HEK293 (cell line): Measurements from ENCODE around the gene ZNF330.

Experiments used
- CTCF ChIA-PET: fragments of 350-600 bp; formaldehyde crosslinking; extraction: SDS; loops from one replicate; lab custom pipeline; 2021; ENCODE audit warnings: antibody characterized with exemption; lab: Yijun Ruan, JAX
- POLR2A ChIA-PET: fragments of 300-600 bp; formaldehyde crosslinking; extraction: SDS; loops from one replicate; lab custom pipeline; 2020; ENCODE audit warnings: antibody characterized with exemption, inconsistent platforms; lab: Yijun Ruan, JAX
- H3K27ac ChIP-seq: fragments of 200-500 bp; sonication (Bioruptor generic); 2 replicates; pipeline ENCODE4 v1.5.1; 2014; ENCODE audit warnings: low read depth, low read length, control low read depth, inconsistent platforms; ENCODE audit errors: extremely low read depth
- H3K36me3 ChIP-seq, 2 experiments: fragments of 200-500 bp in 1 of 2; sonication (Bioruptor generic) in 1 of 2; 1 replicate in 1 of 2; 2 replicates in 1 of 2; pipeline ENCODE4 v1.5.1; 2014 to 2017; ENCODE audit warnings: inconsistent platforms in 2 of 2, low read length in 2 of 2; ENCODE audit not compliant: control insufficient read depth in 2 of 2, insufficient read depth in 1 of 2
- H3K4me1 ChIP-seq: fragments of 200-500 bp; sonication (Bioruptor generic); 2 replicates; pipeline ENCODE4 v1.5.1; 2014; ENCODE audit warnings: mild to moderate bottlenecking, low read length, inconsistent platforms; ENCODE audit not compliant: control insufficient read depth, insufficient read depth
- H3K4me3 ChIP-seq: 2 replicates; pipeline ENCODE4 v1.5.1; 2011; ENCODE audit warnings: low read depth, mild to moderate bottlenecking, control low read depth, low read length, moderate library complexity
- H3K9me3 ChIP-seq: fragments of 200-500 bp; sonication (Bioruptor generic); 2 replicates; pipeline ENCODE4 v1.5.1; 2014; ENCODE audit warnings: low read depth, low read length, inconsistent platforms; ENCODE audit not compliant: control insufficient read depth, insufficient read depth
- HOXC10 ChIP-seq: sonication (generic); formaldehyde crosslinking; IDR thresholded peaks from 2 replicates; pipeline ENCODE4 v1.8.1; 2023; ENCODE audit warnings: mild to moderate bottlenecking, missing genetic modification reagents
- IKZF3 ChIP-seq: fragments of 450-650 bp; IDR thresholded peaks from 2 replicates; pipeline ENCODE4 v1.5.0; 2018; ENCODE audit warnings: missing biosample characterization, mild to moderate bottlenecking, missing genetic modification characterization, moderate library complexity
- MZF1 ChIP-seq: fragments of 450-650 bp; formaldehyde crosslinking; IDR thresholded peaks from 2 replicates; pipeline ENCODE4 v1.5.1; 2017; ENCODE audit warnings: missing biosample characterization, missing genetic modification characterization, borderline replicate concordance
- OVOL3 ChIP-seq: fragments of 450-650 bp; formaldehyde crosslinking; IDR thresholded peaks from 2 replicates; pipeline ENCODE4 v1.5.1; 2016; ENCODE audit warnings: missing biosample characterization, missing genetic modification characterization
- RBAK ChIP-seq: fragments of 450-650 bp; formaldehyde crosslinking; IDR thresholded peaks from 2 replicates; pipeline ENCODE4 v1.5.1; 2016; ENCODE audit warnings: missing biosample characterization, missing genetic modification characterization
- ZBTB21 ChIP-seq: fragments of 450-650 bp; formaldehyde crosslinking; IDR thresholded peaks from 2 replicates; pipeline ENCODE4 v1.5.1; 2017; ENCODE audit warnings: missing biosample characterization, missing genetic modification characterization
- ZNF132 ChIP-seq: fragments of 450-650 bp; formaldehyde crosslinking; IDR thresholded peaks from 2 replicates; pipeline ENCODE4 v1.5.1; 2017; ENCODE audit warnings: missing biosample characterization, missing genetic modification characterization, borderline replicate concordance
- ZNF146 ChIP-seq: fragments of 450-650 bp; formaldehyde crosslinking; IDR thresholded peaks from 2 replicates; pipeline ENCODE4 v1.5.1; 2016; ENCODE audit warnings: missing biosample characterization, missing genetic modification characterization
- ZNF174 ChIP-seq: fragments of 450-650 bp; formaldehyde crosslinking; IDR thresholded peaks from 2 replicates; pipeline ENCODE4 v1.5.0; 2017; ENCODE audit warnings: missing biosample characterization, mild to moderate bottlenecking, missing genetic modification characterization
- ZNF184 ChIP-seq: fragments of 450-650 bp; IDR thresholded peaks from 2 replicates; pipeline ENCODE4 v1.5.1; 2018; ENCODE audit warnings: missing biosample characterization, mild to moderate bottlenecking, missing genetic modification characterization
- ZNF510 ChIP-seq: fragments of 450-650 bp; formaldehyde crosslinking; IDR thresholded peaks from 2 replicates; pipeline ENCODE4 v1.5.1; 2018; ENCODE audit warnings: mild to moderate bottlenecking, missing genetic modification characterization, missing biosample characterization; ENCODE audit not compliant: insufficient replicate concordance
- ZNF514 ChIP-seq: fragments of 450-650 bp; formaldehyde crosslinking; IDR thresholded peaks from 2 replicates; pipeline ENCODE4 v1.5.1; 2016; ENCODE audit warnings: missing biosample characterization, missing genetic modification characterization
- ZNF610 ChIP-seq: fragments of 450-650 bp; formaldehyde crosslinking; IDR thresholded peaks from 2 replicates; pipeline ENCODE4 v1.5.1; 2016; ENCODE audit warnings: missing biosample characterization, missing genetic modification characterization, borderline replicate concordance
- ZNF626 ChIP-seq: fragments of 450-650 bp; sonication (Bioruptor Pico); formaldehyde crosslinking; IDR thresholded peaks from 2 replicates; pipeline ENCODE4 v1.5.1; 2018; ENCODE audit warnings: missing biosample characterization, missing genetic modification characterization, inconsistent platforms
- ZNF658 ChIP-seq: fragments of 450-650 bp; formaldehyde crosslinking; IDR thresholded peaks from 2 replicates; pipeline ENCODE4; 2016; ENCODE audit warnings: missing biosample characterization, missing genetic modification characterization
- ZNF664 ChIP-seq: fragments of 450-650 bp; formaldehyde crosslinking; IDR thresholded peaks from 2 replicates; pipeline ENCODE4 v1.5.1; 2016; ENCODE audit warnings: missing biosample characterization, missing genetic modification characterization
- ZNF707 ChIP-seq: fragments of 450-650 bp; formaldehyde crosslinking; IDR thresholded peaks from 2 replicates; pipeline ENCODE4 v1.5.1; 2016; ENCODE audit warnings: missing biosample characterization, missing genetic modification characterization
- TF ChIP-seq, protein P1 (sequence below): fragments of 450-650 bp; formaldehyde crosslinking; IDR thresholded peaks from 2 replicates; pipeline ENCODE4 v1.5.1; 2016; ENCODE audit warnings: missing biosample characterization, missing genetic modification characterization
- TF ChIP-seq, protein P2 (sequence below): fragments of 450-650 bp; formaldehyde crosslinking; IDR thresholded peaks from 2 replicates; pipeline ENCODE4 v1.5.1; 2017; ENCODE audit warnings: missing biosample characterization, missing genetic modification characterization
- TF ChIP-seq, protein P3 (sequence below): fragments of 450-650 bp; formaldehyde crosslinking; IDR thresholded peaks from 2 replicates; pipeline ENCODE4 v1.5.1; 2016; ENCODE audit warnings: missing biosample characterization, missing genetic modification characterization
- TF ChIP-seq, protein P4 (sequence below): fragments of 450-650 bp; formaldehyde crosslinking; IDR thresholded peaks from 2 replicates; pipeline ENCODE4 v1.5.1; 2017; ENCODE audit warnings: missing biosample characterization, missing genetic modification characterization
- TF ChIP-seq, protein P5 (sequence below): fragments of 450-650 bp; formaldehyde crosslinking; IDR thresholded peaks from 2 replicates; pipeline ENCODE4 v1.5.1; 2016; ENCODE audit warnings: missing biosample characterization, missing genetic modification characterization
- TF ChIP-seq, protein P6 (sequence below): fragments of 450-650 bp; formaldehyde crosslinking; optimal IDR thresholded peaks from 2 replicates; pipeline ENCODE3; 2016; ENCODE audit warnings: missing biosample characterization, mild to moderate bottlenecking, missing genetic modification characterization
- TF ChIP-seq, protein P7 (sequence below): fragments of 450-650 bp; formaldehyde crosslinking; IDR thresholded peaks from 2 replicates; pipeline ENCODE4 v1.5.1; 2016; ENCODE audit warnings: missing biosample characterization, missing genetic modification characterization

The ZNF330 gene

DNA sequence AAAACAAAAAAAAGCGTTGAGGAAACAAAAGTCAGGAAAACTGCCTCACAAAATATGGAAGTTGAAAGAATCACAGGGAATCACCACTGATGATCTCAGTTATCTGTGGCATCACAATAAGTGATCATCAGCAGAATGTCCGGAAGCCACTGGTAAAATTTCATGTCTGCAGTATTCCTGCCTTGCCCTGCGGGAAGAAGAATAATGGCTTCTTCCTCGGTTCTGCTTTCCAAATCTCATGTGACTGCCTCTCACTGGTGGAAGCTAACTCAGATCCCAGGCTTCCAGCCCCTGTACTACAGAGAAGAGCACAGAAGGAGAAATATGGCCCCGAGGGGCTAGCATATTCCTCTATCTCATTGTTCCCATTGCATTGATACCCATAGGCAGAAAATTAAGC is 12.7 kb upstream of the ZNF330 start (continued):
- TF ChIP-seq, protein P1, sequence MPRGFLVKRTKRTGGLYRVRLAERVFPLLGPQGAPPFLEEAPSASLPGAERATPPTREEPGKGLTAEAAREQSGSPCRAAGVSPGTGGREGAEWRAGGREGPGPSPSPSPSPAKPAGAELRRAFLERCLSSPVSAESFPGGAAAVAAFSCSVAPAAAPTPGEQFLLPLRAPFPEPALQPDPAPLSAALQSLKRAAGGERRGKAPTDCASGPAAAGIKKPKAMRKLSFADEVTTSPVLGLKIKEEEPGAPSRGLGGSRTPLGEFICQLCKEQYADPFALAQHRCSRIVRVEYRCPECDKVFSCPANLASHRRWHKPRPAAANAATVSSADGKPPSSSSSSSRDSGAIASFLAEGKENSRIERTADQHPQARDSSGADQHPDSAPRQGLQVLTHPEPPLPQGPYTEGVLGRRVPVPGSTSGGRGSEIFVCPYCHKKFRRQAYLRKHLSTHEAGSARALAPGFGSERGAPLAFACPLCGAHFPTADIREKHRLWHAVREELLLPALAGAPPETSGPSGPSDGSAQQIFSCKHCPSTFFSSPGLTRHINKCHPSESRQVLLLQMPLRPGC (tag by site-specific recombination): no peak
- TF ChIP-seq, protein P2, sequence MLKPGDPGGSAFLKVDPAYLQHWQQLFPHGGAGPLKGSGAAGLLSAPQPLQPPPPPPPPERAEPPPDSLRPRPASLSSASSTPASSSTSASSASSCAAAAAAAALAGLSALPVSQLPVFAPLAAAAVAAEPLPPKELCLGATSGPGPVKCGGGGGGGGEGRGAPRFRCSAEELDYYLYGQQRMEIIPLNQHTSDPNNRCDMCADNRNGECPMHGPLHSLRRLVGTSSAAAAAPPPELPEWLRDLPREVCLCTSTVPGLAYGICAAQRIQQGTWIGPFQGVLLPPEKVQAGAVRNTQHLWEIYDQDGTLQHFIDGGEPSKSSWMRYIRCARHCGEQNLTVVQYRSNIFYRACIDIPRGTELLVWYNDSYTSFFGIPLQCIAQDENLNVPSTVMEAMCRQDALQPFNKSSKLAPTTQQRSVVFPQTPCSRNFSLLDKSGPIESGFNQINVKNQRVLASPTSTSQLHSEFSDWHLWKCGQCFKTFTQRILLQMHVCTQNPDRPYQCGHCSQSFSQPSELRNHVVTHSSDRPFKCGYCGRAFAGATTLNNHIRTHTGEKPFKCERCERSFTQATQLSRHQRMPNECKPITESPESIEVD: no peak
- TF ChIP-seq HOXC10 (CRISPR knock-in tag) (no peak), ZNF610 (no peak), RBAK (tag by site-specific recombination) (no peak)
- TF ChIP-seq, all 188 proteins: peak for 0

DNA sequence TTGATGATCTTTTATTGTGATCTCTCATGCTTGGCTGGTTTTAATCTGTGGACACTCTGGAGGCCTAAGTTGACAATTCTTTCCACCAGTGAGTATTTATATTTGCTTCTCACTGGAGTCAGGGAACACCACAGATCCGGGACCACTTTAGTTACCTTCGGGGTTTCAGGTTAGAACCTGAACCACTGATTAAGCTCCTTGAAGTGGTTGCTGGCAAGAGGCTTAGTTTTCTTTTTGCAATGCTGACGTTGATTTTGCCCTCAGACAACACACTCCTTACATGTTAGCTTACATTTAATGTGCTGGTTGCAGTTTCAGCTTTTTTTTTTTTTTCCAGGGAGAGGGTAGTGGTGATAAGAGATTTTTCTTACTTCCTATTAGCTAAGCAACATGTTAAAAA is 10.5 kb upstream of the ZNF330 start:
- TF ChIP-seq ZNF132 (tag by site-specific recombination): no peak
- no peak for TF ChIP-seq ZNF658 (tag by site-specific recombination)
- TF ChIP-seq, protein P3, sequence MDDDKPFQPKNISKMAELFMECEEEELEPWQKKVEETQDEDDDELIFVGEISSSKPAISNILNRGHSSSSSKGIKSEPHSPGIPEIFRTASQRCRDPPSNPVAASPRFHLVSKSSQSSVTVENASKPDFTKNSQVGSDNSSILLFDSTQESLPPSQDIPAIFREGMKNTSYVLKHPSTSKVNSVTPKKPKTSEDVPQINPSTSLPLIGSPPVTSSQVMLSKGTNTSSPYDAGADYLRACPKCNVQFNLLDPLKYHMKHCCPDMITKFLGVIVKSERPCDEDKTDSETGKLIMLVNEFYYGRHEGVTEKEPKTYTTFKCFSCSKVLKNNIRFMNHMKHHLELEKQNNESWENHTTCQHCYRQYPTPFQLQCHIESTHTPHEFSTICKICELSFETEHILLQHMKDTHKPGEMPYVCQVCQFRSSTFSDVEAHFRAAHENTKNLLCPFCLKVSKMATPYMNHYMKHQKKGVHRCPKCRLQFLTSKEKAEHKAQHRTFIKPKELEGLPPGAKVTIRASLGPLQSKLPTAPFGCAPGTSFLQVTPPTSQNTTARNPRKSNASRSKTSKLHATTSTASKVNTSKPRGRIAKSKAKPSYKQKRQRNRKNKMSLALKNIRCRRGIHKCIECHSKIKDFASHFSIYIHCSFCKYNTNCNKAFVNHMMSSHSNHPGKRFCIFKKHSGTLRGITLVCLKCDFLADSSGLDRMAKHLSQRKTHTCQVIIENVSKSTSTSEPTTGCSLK: no peak
- TF ChIP-seq ZNF707 (tag by site-specific recombination): no peak
- TF ChIP-seq OVOL3: no peak
- TF ChIP-seq IKZF3: no peak
- no peak for TF ChIP-seq MZF1 (tag by site-specific recombination)
- TF ChIP-seq ZBTB21 (tag by site-specific recombination): no peak
- no peak for TF ChIP-seq ZNF184 (tag by site-specific recombination)
- no peak for TF ChIP-seq ZNF626 (tag by site-specific recombination)
- TF ChIP-seq ZNF514: no peak
- TF ChIP-seq ZNF510 (tag by site-specific recombination): no peak
- TF ChIP-seq, protein P4, sequence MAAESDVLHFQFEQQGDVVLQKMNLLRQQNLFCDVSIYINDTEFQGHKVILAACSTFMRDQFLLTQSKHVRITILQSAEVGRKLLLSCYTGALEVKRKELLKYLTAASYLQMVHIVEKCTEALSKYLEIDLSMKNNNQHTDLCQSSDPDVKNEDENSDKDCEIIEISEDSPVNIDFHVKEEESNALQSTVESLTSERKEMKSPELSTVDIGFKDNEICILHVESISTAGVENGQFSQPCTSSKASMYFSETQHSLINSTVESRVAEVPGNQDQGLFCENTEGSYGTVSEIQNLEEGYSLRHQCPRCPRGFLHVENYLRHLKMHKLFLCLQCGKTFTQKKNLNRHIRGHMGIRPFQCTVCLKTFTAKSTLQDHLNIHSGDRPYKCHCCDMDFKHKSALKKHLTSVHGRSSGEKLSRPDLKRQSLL (tag by site-specific recombination): no peak
- TF ChIP-seq ZNF664 (tag by site-specific recombination): no peak
- TF ChIP-seq, all 188 proteins: peak for 0
- no peak overlapping the region for H3K27ac ChIP-seq
- CTCF ChIA-PET: interaction anchor here (0.6 kb wide), 1 partner anchor 51 kb away, joined by 3 read pairs; no protein-coding TSS in a partner anchor
- POLR2A ChIA-PET: no interaction called here
- H3K9me3 ChIP-seq: no peaks in the 10 kb centered on the region
- H3K4me1 ChIP-seq: no peaks in the 10 kb centered on the region
- no peaks in the 10 kb centered on the region for H3K36me3 ChIP-seq
- H3K4me3 ChIP-seq: no peak overlapping the region

DNA sequence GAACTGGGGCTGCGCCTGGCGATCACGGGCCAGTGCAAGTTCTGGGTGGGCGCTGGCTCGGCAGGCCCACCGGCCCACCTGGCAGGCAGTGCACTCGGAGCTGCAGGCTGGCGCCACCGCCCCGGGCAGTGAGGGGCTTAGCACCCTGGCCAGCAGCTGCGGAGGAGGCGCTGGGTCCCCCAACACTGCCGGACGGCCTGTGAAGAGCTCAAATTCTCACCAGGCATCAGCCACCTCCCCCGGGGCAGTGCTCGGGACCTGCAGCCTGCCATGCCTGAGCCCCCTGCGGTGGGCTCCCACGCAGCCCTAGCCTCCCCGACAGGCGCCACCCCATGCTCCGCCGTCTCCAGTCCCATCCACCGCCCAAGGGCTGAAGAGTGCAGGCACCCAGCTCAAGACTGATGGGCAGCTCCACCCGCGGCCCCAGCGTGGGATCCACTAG is 7.1 kb upstream of the ZNF330 start:
- Histone ChIP-seq H3K27ac (no peak overlapping the region), H3K4me1 (no peaks in the 10 kb centered on the region), H3K4me3 (no peak overlapping the region), H3K36me3 (no peaks in the 10 kb centered on the region), H3K9me3 (no peaks in the 10 kb centered on the region)
- TF ChIP-seq ZNF146 (tag by site-specific recombination): no peak
- TF ChIP-seq, protein P5, sequence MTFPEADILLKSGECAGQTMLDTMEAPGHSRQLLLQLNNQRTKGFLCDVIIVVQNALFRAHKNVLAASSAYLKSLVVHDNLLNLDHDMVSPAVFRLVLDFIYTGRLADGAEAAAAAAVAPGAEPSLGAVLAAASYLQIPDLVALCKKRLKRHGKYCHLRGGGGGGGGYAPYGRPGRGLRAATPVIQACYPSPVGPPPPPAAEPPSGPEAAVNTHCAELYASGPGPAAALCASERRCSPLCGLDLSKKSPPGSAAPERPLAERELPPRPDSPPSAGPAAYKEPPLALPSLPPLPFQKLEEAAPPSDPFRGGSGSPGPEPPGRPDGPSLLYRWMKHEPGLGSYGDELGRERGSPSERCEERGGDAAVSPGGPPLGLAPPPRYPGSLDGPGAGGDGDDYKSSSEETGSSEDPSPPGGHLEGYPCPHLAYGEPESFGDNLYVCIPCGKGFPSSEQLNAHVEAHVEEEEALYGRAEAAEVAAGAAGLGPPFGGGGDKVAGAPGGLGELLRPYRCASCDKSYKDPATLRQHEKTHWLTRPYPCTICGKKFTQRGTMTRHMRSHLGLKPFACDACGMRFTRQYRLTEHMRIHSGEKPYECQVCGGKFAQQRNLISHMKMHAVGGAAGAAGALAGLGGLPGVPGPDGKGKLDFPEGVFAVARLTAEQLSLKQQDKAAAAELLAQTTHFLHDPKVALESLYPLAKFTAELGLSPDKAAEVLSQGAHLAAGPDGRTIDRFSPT (tag by site-specific recombination): no peak
- TF ChIP-seq, protein P6, sequence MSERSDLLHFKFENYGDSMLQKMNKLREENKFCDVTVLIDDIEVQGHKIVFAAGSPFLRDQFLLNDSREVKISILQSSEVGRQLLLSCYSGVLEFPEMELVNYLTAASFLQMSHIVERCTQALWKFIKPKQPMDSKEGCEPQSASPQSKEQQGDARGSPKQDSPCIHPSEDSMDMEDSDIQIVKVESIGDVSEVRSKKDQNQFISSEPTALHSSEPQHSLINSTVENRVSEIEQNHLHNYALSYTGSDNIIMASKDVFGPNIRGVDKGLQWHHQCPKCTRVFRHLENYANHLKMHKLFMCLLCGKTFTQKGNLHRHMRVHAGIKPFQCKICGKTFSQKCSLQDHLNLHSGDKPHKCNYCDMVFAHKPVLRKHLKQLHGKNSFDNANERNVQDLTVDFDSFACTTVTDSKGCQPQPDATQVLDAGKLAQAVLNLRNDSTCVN (tag by site-specific recombination): no peak
- TF ChIP-seq, protein P7, sequence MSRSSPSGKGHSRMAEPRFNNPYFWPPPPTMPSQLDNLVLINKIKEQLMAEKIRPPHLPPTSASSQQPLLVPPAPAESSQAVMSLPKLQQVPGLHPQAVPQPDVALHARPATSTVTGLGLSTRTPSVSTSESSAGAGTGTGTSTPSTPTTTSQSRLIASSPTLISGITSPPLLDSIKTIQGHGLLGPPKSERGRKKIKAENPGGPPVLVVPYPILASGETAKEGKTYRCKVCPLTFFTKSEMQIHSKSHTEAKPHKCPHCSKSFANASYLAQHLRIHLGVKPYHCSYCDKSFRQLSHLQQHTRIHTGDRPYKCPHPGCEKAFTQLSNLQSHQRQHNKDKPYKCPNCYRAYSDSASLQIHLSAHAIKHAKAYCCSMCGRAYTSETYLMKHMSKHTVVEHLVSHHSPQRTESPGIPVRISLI (tag by site-specific recombination): no peak
- TF ChIP-seq ZNF174: no peak
- CTCF ChIA-PET: no interaction called here
- POLR2A ChIA-PET: no interaction called here
